ENCODE measurements around the gene XRRA1.

GRCh38 chr11:74984070-74984469, 35.2 kb upstream of the XRRA1 start:
- TF ChIP-seq, protein P1, sequence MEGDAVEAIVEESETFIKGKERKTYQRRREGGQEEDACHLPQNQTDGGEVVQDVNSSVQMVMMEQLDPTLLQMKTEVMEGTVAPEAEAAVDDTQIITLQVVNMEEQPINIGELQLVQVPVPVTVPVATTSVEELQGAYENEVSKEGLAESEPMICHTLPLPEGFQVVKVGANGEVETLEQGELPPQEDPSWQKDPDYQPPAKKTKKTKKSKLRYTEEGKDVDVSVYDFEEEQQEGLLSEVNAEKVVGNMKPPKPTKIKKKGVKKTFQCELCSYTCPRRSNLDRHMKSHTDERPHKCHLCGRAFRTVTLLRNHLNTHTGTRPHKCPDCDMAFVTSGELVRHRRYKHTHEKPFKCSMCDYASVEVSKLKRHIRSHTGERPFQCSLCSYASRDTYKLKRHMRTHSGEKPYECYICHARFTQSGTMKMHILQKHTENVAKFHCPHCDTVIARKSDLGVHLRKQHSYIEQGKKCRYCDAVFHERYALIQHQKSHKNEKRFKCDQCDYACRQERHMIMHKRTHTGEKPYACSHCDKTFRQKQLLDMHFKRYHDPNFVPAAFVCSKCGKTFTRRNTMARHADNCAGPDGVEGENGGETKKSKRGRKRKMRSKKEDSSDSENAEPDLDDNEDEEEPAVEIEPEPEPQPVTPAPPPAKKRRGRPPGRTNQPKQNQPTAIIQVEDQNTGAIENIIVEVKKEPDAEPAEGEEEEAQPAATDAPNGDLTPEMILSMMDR (IDR thresholded peaks at IDR 0.05) = no peak
- TF ChIP-seq EZH2phosphoT487 (IDR thresholded peaks at IDR 0.05) = no peak

Measured in neural progenitor cell (in vitro differentiated cells).